Nephron (organoid): ENCODE measurements around the gene CALCOCO1.
A peak's percentile ranks its signal among the peaks of the same experiment; 100 is the strongest.

Experiments used
- H3K27ac Mint-ChIP-seq, 3 experiments: 2 replicates each; pipeline ENCODE4 v1.8.0; 2020; ENCODE audit warnings: mixed read lengths in 3 of 3, mild to moderate bottlenecking in 2 of 3, moderate library complexity in 1 of 3
- H3K27me3 Mint-ChIP-seq: 2 replicates; pipeline ENCODE4 v1.8.0; 2021; ENCODE audit warnings: low read depth, mild to moderate bottlenecking, moderate library complexity, mixed read lengths
- H3K36me3 Mint-ChIP-seq: 2 replicates; pipeline ENCODE4 v1.8.0; 2020; ENCODE audit warnings: low read depth, mixed read lengths
- H3K4me1 Mint-ChIP-seq: 2 replicates; pipeline ENCODE4 v1.8.0; 2020; ENCODE audit warnings: mixed read lengths
- H3K4me3 Mint-ChIP-seq, 3 experiments: 2 replicates each; pipeline ENCODE4 v1.8.0; 2020; ENCODE audit warnings: mild to moderate bottlenecking in 3 of 3, mixed read lengths in 3 of 3, moderate library complexity in 2 of 3
- H3K9me3 Mint-ChIP-seq: 2 replicates; pipeline ENCODE4 v1.8.0; 2020; ENCODE audit warnings: mixed read lengths
- TF ChIP-seq, protein P1 (sequence below), 3 experiments: fragments of 200-600 bp; sonication (generic); IDR thresholded peaks; one replicate each; pipeline ENCODE4 v1.5.0; 2021; ENCODE audit warnings: antibody characterized with exemption in 3 of 3; ENCODE audit not compliant: unreplicated experiment in 3 of 3

Gene CALCOCO1, protein sequence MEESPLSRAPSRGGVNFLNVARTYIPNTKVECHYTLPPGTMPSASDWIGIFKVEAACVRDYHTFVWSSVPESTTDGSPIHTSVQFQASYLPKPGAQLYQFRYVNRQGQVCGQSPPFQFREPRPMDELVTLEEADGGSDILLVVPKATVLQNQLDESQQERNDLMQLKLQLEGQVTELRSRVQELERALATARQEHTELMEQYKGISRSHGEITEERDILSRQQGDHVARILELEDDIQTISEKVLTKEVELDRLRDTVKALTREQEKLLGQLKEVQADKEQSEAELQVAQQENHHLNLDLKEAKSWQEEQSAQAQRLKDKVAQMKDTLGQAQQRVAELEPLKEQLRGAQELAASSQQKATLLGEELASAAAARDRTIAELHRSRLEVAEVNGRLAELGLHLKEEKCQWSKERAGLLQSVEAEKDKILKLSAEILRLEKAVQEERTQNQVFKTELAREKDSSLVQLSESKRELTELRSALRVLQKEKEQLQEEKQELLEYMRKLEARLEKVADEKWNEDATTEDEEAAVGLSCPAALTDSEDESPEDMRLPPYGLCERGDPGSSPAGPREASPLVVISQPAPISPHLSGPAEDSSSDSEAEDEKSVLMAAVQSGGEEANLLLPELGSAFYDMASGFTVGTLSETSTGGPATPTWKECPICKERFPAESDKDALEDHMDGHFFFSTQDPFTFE

DNA sequence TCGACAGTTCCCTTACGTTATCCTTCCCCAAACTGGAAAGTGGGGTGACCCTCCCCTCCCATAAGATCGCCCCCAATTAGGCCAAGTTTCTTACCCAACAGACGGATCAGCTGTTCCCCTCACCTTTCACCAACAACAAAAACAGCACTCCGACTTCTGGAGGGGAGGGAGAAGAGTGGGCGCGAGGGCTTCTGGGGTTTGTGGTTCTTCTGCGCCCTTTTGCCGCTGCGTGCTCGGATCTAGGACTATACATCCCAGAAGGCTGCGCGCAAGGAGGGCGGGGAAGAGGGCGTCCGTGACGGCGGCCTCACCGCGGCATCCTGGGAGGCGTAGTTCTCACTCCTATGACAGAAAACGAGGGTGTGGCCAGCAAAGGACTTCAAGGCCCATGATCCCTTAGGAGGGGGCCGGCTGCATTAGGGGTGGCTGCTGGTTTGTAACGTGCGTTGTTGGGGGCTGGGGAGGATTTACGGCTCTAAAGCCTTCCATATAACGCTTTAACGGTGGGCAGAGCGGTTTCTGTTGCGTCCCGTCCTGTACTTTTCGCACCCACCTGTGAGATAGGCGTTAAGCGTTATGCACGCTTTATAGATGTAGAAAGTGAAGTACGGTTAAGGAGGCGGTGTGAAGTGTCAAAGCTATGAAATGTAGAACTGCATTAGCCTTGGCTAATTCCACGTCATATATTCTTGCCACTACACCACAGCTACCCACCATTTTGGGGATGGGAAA lies at the start of gene CALCOCO1:
Gene CALCOCO1, minus strand, starts transcription at position 143 of the 732 bp plus-strand sequence. CDS start 2,210 bp downstream, outside the sequence.
- H3K36me3 Mint-ChIP-seq = peaks cover 29% of the 10 kb centered on the region
- peak within 1 kb of the TSS; percentile 31 to 88 (median 87) for H3K27ac Mint-ChIP-seq
- TF ChIP-seq, protein P1, sequence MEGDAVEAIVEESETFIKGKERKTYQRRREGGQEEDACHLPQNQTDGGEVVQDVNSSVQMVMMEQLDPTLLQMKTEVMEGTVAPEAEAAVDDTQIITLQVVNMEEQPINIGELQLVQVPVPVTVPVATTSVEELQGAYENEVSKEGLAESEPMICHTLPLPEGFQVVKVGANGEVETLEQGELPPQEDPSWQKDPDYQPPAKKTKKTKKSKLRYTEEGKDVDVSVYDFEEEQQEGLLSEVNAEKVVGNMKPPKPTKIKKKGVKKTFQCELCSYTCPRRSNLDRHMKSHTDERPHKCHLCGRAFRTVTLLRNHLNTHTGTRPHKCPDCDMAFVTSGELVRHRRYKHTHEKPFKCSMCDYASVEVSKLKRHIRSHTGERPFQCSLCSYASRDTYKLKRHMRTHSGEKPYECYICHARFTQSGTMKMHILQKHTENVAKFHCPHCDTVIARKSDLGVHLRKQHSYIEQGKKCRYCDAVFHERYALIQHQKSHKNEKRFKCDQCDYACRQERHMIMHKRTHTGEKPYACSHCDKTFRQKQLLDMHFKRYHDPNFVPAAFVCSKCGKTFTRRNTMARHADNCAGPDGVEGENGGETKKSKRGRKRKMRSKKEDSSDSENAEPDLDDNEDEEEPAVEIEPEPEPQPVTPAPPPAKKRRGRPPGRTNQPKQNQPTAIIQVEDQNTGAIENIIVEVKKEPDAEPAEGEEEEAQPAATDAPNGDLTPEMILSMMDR (IDR thresholded peaks at IDR 0.05; ENCODE audit: unreplicated experiment in 3 of 3) = no peak
- peaks cover 29% of the 10 kb centered on the region for H3K4me1 Mint-ChIP-seq
- no peaks in the 10 kb centered on the region for H3K9me3 Mint-ChIP-seq
- peak within 1 kb of the TSS; percentile 92 to 95 (median 94) for H3K4me3 Mint-ChIP-seq
- H3K27me3 Mint-ChIP-seq = peaks cover 10% of the 10 kb centered on the region

DNA sequence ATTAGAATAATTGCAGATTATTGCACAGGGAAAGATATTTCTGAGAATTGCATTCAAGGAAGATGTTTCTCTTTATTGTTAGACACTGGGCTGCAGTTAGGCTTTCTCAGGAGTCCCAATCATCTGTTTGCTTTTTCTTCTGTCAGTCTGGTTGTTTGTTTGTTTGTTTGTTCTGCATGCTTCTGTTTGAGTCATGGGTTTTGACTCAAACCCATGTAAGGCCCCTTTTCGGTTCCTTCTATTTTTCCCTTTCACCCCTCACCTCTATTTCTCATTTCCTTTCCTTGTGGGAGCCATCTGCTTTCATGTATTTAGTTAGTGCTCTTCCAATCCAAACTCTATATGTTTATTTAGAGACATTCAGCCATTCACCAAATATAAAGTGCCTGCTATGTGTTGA lies 49.6 kb upstream of the CALCOCO1 start:
- H3K36me3 Mint-ChIP-seq = no peaks in the 10 kb centered on the region
- H3K4me3 Mint-ChIP-seq = no peak overlapping the region
- TF ChIP-seq, protein P1 (IDR thresholded peaks at IDR 0.05; ENCODE audit: unreplicated experiment in 3 of 3) = no peak
- no peaks in the 10 kb centered on the region for H3K9me3 Mint-ChIP-seq
- H3K27ac Mint-ChIP-seq = peak overlapping the region in 1 of 3 experiments; percentile 84
- peaks cover 82% of the 10 kb centered on the region for H3K27me3 Mint-ChIP-seq
- peaks cover 38% of the 10 kb centered on the region for H3K4me1 Mint-ChIP-seq

DNA sequence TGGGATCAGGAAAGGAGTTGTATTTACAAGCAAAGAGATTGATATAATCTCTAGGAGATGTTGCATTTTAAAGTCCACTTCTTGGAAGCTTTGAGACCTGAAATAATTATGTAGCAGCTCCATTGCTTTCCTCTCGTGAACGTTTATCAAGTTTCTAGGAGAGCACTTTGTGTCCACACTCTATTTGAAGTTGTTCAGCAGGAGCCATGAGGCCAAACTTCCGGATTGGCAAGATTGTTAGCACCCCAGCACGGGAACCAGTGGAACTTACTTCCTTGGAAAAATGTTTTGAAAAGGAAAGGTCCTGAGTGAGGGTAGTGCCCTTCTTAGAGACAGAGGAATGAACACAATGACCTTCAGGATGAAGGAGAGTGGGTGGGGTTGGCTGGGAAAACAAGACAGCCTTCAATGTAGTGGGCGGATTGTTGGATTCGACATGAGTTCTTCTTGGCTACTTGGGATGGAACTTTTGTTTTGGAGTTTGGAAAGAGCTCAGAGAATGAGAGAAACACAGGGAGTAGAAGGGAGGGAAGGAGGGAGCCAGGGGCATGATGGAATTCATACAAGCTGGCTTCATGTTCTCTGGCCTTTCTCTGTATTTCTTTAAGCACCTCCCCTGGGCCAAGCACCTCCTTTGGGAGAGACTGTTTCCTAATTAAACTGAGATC lies 48.4 kb upstream of the CALCOCO1 start:
- TF ChIP-seq, protein P1 (IDR thresholded peaks at IDR 0.05; ENCODE audit: unreplicated experiment in 3 of 3) = no peak
- peaks cover 35% of the 10 kb centered on the region for H3K4me1 Mint-ChIP-seq
- H3K9me3 Mint-ChIP-seq = no peaks in the 10 kb centered on the region
- peak overlapping the region; percentile 39 to 84 (median 82) for H3K27ac Mint-ChIP-seq
- H3K27me3 Mint-ChIP-seq = peaks cover 80% of the 10 kb centered on the region
- H3K4me3 Mint-ChIP-seq = no peak overlapping the region
- H3K36me3 Mint-ChIP-seq = no peaks in the 10 kb centered on the region

DNA sequence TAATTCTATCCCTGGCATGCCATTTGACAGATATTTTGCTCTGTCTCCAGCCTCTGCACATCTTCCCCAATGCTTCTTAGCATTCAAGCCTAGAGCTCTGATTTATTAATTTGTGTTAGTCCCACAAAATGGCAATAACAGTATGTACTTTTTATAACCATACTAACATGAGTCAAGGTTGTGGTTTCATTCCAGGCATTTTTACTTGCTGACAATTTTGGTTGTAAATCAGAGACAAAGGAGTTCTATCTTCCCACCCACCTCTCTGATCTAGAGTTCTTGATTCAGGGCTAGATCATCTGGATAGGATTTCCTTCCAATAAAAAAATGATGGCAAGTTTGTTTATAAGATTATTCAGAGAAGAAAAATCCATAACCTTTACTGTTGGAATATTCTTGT lies 43.0 kb upstream of the CALCOCO1 start:
- H3K4me1 Mint-ChIP-seq = peaks cover 43% of the 10 kb centered on the region
- H3K27ac Mint-ChIP-seq = peak overlapping the region in 1 of 3 experiments; percentile 8
- no peaks in the 10 kb centered on the region for H3K36me3 Mint-ChIP-seq
- H3K9me3 Mint-ChIP-seq = no peaks in the 10 kb centered on the region
- no peak overlapping the region for H3K4me3 Mint-ChIP-seq
- TF ChIP-seq, protein P1 (IDR thresholded peaks at IDR 0.05; ENCODE audit: unreplicated experiment in 3 of 3) = no peak
- H3K27me3 Mint-ChIP-seq = peaks cover 76% of the 10 kb centered on the region

DNA sequence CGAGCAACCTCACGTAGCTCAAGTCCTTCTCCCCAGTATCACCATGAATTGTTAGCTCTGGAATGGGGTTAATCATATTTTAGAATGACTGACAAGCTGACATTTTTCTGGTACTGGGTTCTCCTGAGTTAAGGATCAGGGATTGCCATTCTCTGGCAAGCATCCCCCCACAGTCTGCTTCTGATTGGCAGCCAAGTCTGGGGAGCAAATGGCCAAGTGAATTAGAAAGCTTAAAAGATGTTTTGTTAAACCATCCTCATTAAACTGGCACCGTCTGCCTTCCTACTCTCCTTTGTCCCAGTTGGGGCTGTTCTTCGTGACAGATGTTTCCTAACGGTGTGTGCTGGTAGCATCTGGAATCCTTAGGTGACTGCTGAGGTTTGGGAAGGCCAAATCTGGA lies 41.7 kb upstream of the CALCOCO1 start:
- Mint-ChIP-seq H3K4me3 (no peak overlapping the region), H3K27ac (no peak overlapping the region), H3K36me3 (no peaks in the 10 kb centered on the region), H3K9me3 (no peaks in the 10 kb centered on the region), H3K27me3 (peaks cover 80% of the 10 kb centered on the region), H3K4me1 (peaks cover 43% of the 10 kb centered on the region)
- TF ChIP-seq, protein P1 (IDR thresholded peaks at IDR 0.05; ENCODE audit: unreplicated experiment in 3 of 3) = no peak
